H9 (cell line): ENCODE data around the gene XK. TPM values are rescaled to one million over a fixed set of nuclear protein-coding genes. Genes with fewer than 3 reads are reported as not detected.

Source experiments
- DNase-seq: peaks from one replicate; pipeline ENCODE4 v3.0.0-alpha.2; 2017
- H2AFZ ChIP-seq: one replicate; pipeline ENCODE4 v1.6.1; 2013; ENCODE audit warnings: mild to moderate bottlenecking, low read length, control low read depth, moderate library complexity
- H2AK5ac ChIP-seq: 2 replicates; pipeline ENCODE4 v1.6.1; 2013; ENCODE audit warnings: low read length, control low read depth, mixed read lengths; ENCODE audit not compliant: insufficient read length
- H2BK120ac ChIP-seq: one replicate; pipeline ENCODE4 v1.6.1; 2013; ENCODE audit warnings: low read depth, mild to moderate bottlenecking, low read length, control low read depth, inconsistent platforms; ENCODE audit not compliant: poor library complexity, severe bottlenecking
- H2BK12ac ChIP-seq: 2 replicates; pipeline ENCODE4 v1.6.1; 2013; ENCODE audit warnings: low read length, control low read depth, mixed read lengths, low read depth; ENCODE audit not compliant: insufficient read length
- H2BK15ac ChIP-seq: 2 replicates; pipeline ENCODE4 v1.6.1; 2013; ENCODE audit warnings: low read depth, low read length, control low read depth
- H2BK20ac ChIP-seq: one replicate; pipeline ENCODE4 v1.6.1; 2013; ENCODE audit warnings: low read depth, mild to moderate bottlenecking, low read length, control low read depth, inconsistent platforms; ENCODE audit not compliant: poor library complexity, severe bottlenecking
- H2BK5ac ChIP-seq: 2 replicates; pipeline ENCODE4 v1.6.1; 2013; ENCODE audit warnings: low read length, control low read depth, mixed read lengths; ENCODE audit not compliant: insufficient read length
- H3K14ac ChIP-seq: 2 replicates; pipeline ENCODE4 v1.6.1; 2013; ENCODE audit warnings: low read length, control low read depth; ENCODE audit not compliant: insufficient read depth
- H3K18ac ChIP-seq: 2 replicates; pipeline ENCODE4 v1.6.1; 2013; ENCODE audit warnings: low read depth, mild to moderate bottlenecking, mixed read lengths, low read length, control low read depth; ENCODE audit not compliant: insufficient read length
- H3K23ac ChIP-seq: 2 replicates; pipeline ENCODE4 v1.6.1; 2013; ENCODE audit warnings: low read length, control low read depth, mixed read lengths, low read depth; ENCODE audit not compliant: insufficient read length
- H3K23me2 ChIP-seq: 2 replicates; pipeline ENCODE4 v1.6.1; 2013; ENCODE audit warnings: low read depth, mild to moderate bottlenecking, mixed read lengths, low read length, control low read depth; ENCODE audit not compliant: insufficient read length, poor library complexity, severe bottlenecking
- H3K27ac ChIP-seq: 2 replicates; pipeline ENCODE4 v1.5.1; 2013; ENCODE audit warnings: low read length, control low read depth, mixed read lengths, low read depth; ENCODE audit not compliant: insufficient read length
- H3K27me3 ChIP-seq: 2 replicates; pipeline ENCODE4 v1.6.1; 2013; ENCODE audit warnings: low read length, control low read depth, inconsistent platforms; ENCODE audit not compliant: insufficient read depth
- H3K4ac ChIP-seq: 2 replicates; pipeline ENCODE4 v1.6.1; 2013; ENCODE audit warnings: low read depth, mild to moderate bottlenecking, control low read depth, inconsistent platforms, low read length, moderate library complexity
- H3K4me1 ChIP-seq: 2 replicates; pipeline ENCODE4 v1.6.1; 2013; ENCODE audit warnings: low read length, control low read depth, inconsistent platforms; ENCODE audit not compliant: insufficient read depth
- H3K4me2 ChIP-seq: 2 replicates; pipeline ENCODE4 v1.6.1; 2013; ENCODE audit warnings: low read length, control low read depth, mixed read lengths; ENCODE audit not compliant: insufficient read length, insufficient read depth
- H3K56ac ChIP-seq: 2 replicates; pipeline ENCODE4 v1.6.1; 2013; ENCODE audit warnings: low read depth, mild to moderate bottlenecking, mixed read lengths, low read length, control low read depth; ENCODE audit not compliant: insufficient read length
- H3K79me1 ChIP-seq: 2 replicates; pipeline ENCODE4 v1.6.1; 2013; ENCODE audit warnings: low read depth, mild to moderate bottlenecking, moderate library complexity, low read length, control low read depth, inconsistent platforms; ENCODE audit not compliant: insufficient read depth, poor library complexity, severe bottlenecking
- H3K79me2 ChIP-seq: 2 replicates; pipeline ENCODE4 v1.6.1; 2013; ENCODE audit warnings: low read length, control low read depth, inconsistent platforms; ENCODE audit not compliant: insufficient read depth
- H3K9ac ChIP-seq: 2 replicates; pipeline ENCODE4 v1.6.1; 2013; ENCODE audit warnings: low read length, control low read depth, mixed read lengths; ENCODE audit not compliant: insufficient read length; ENCODE audit errors: extremely low read depth
- H3K9me3 ChIP-seq: one replicate; pipeline ENCODE4 v1.6.1; 2013; ENCODE audit warnings: low read depth, low read length, inconsistent platforms; ENCODE audit not compliant: control insufficient read depth
- H3T11ph ChIP-seq: one replicate; pipeline ENCODE4 v1.6.1; 2013; ENCODE audit warnings: mild to moderate bottlenecking, low read length, control low read depth, inconsistent platforms
- H4K20me1 ChIP-seq: one replicate; pipeline ENCODE4 v1.6.1; 2013; ENCODE audit not compliant: control insufficient read depth, insufficient read length, insufficient read depth
- H4K5ac ChIP-seq: 2 replicates; pipeline ENCODE4 v1.6.1; 2013; ENCODE audit warnings: low read depth, mild to moderate bottlenecking, mixed read lengths, low read length, control low read depth; ENCODE audit not compliant: insufficient read length
- H4K8ac ChIP-seq: replicated peaks from 2 replicates; pipeline ENCODE4 v1.6.1; 2013; ENCODE audit warnings: low read length, control low read depth, mixed read lengths, low read depth; ENCODE audit not compliant: insufficient read length
- H4K91ac ChIP-seq: 2 replicates; pipeline ENCODE4 v1.6.1; 2013; ENCODE audit warnings: low read depth, mild to moderate bottlenecking, moderate library complexity, mixed read lengths, low read length, control low read depth; ENCODE audit not compliant: insufficient read length
- H3K27ac Mint-ChIP-seq, 3 experiments: 2 replicates in 2 of 3; 3 replicates in 1 of 3; pipeline ENCODE4 v1.8.0; 2020 to 2021; ENCODE audit warnings: mixed read lengths in 3 of 3, mild to moderate bottlenecking in 1 of 3, moderate library complexity in 1 of 3
- H3K27me3 Mint-ChIP-seq: 2 replicates; pipeline ENCODE4 v1.8.0; 2021; ENCODE audit warnings: low read depth, mild to moderate bottlenecking, moderate library complexity, mixed read lengths
- H3K36me3 Mint-ChIP-seq, 3 experiments: 2 replicates in 2 of 3; 3 replicates in 1 of 3; pipeline ENCODE4 v1.8.0; 2020 to 2021; ENCODE audit warnings: low read depth in 3 of 3, mixed read lengths in 3 of 3; ENCODE audit not compliant: insufficient read depth in 1 of 3
- H3K4me1 Mint-ChIP-seq, 2 experiments: 2 replicates each; pipeline ENCODE4 v1.8.0; 2020; ENCODE audit warnings: mixed read lengths in 2 of 2
- H3K4me3 Mint-ChIP-seq, 2 experiments: 2 replicates in 1 of 2; 3 replicates in 1 of 2; pipeline ENCODE4 v1.8.0; 2020 to 2021; ENCODE audit warnings: mild to moderate bottlenecking in 2 of 2, mixed read lengths in 2 of 2, moderate library complexity in 1 of 2
- H3K9me3 Mint-ChIP-seq, 2 experiments: 2 replicates in 1 of 2; 3 replicates in 1 of 2; pipeline ENCODE4 v1.8.0; 2020; ENCODE audit warnings: mild to moderate bottlenecking in 2 of 2, mixed read lengths in 2 of 2, moderate library complexity in 1 of 2
- WGBS: extraction: QIAGEN DNeasy Blood & Tissue Kit; methylation state at CpG from one replicate; pipeline ENCODE4 v1.1.7; 2013; ENCODE audit warnings: missing lambda C conversion rate, low lambda C conversion rate, mixed read lengths; ENCODE audit not compliant: insufficient read length; ENCODE audit errors: extremely low coverage; 5-methylcytosine and 5-hydroxymethylcytosine counted together
- total RNA-seq: library from RNA; stranded (reverse); gene quantifications from 2 replicates; pipeline ENCODE4 v1.2.1, GENCODE V29; 2021
- TF ChIP-seq, protein P1 (sequence below): fragments of 200-600 bp; sonication (generic); conservative IDR thresholded peaks from 3 replicates; pipeline ENCODE4 v1.8.0; 2021; ENCODE audit warnings: antibody characterized with exemption, mild to moderate bottlenecking

The XK gene
- total RNA-seq, 1 experiment from 2014 or later, result 0.85 TPM

DNA sequence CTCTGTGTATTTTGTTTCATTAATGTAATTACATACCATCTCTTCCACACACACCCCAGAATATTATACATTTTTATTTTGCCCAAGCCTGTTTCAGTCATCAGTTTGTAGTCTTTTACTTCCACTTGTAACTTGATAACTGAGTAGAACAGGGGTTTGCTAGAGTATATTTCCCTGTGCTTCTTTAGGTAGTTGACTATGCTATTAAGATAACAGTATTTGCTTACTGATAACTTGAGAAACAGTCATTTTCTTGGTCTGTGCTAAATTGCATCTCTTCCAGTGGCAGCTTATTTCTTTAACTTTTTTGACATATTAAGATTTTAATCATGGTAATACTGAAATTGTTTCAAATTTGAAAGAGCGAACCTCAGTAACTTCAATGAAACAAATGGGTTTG lies 7.0 kb upstream of the XK start:
- H2BK120ac ChIP-seq, result no peak overlapping the region
- H4K91ac ChIP-seq, result no peak overlapping the region
- no peaks in the 10 kb centered on the region for H3K79me1 ChIP-seq
- H2BK15ac ChIP-seq, result no peak overlapping the region
- Mint-ChIP-seq H3K27ac (no peak overlapping the region), H3K9me3 (peaks cover 35 to 43% of the 10 kb centered on the region in 2 experiments), H3K27me3 (no peaks in the 10 kb centered on the region), H3K4me3 (no peak overlapping the region), H3K4me1 (no peaks in the 10 kb centered on the region), H3K36me3 (no peaks in the 10 kb centered on the region)
- no peak overlapping the region for H3K23ac ChIP-seq
- no peak overlapping the region for H4K8ac ChIP-seq
- DNase-seq, result no peak
- no peak overlapping the region for H3K4ac ChIP-seq
- no peak overlapping the region for H2BK20ac ChIP-seq
- no peak overlapping the region for H3K18ac ChIP-seq
- no peak overlapping the region for H3K56ac ChIP-seq
- no peak overlapping the region for H2AFZ ChIP-seq
- no peak overlapping the region for H4K5ac ChIP-seq
- no peaks in the 10 kb centered on the region for H3K9me3 ChIP-seq
- H2AK5ac ChIP-seq, result no peak overlapping the region
- no peak overlapping the region for H2BK12ac ChIP-seq
- no peak overlapping the region for H3K14ac ChIP-seq
- no peaks in the 10 kb centered on the region for H3K79me2 ChIP-seq
- H3K27me3 ChIP-seq, result no peaks in the 10 kb centered on the region; the same call in 1 of the 2 replicates
- H2BK5ac ChIP-seq, result no peak overlapping the region
- H4K20me1 ChIP-seq, result no peaks in the 10 kb centered on the region
- no peak overlapping the region for H3K9ac ChIP-seq
- H3T11ph ChIP-seq, result no peak overlapping the region
- no peaks in the 10 kb centered on the region for H3K23me2 ChIP-seq
- no peak overlapping the region for H3K4me2 ChIP-seq
- TF ChIP-seq, protein P1, sequence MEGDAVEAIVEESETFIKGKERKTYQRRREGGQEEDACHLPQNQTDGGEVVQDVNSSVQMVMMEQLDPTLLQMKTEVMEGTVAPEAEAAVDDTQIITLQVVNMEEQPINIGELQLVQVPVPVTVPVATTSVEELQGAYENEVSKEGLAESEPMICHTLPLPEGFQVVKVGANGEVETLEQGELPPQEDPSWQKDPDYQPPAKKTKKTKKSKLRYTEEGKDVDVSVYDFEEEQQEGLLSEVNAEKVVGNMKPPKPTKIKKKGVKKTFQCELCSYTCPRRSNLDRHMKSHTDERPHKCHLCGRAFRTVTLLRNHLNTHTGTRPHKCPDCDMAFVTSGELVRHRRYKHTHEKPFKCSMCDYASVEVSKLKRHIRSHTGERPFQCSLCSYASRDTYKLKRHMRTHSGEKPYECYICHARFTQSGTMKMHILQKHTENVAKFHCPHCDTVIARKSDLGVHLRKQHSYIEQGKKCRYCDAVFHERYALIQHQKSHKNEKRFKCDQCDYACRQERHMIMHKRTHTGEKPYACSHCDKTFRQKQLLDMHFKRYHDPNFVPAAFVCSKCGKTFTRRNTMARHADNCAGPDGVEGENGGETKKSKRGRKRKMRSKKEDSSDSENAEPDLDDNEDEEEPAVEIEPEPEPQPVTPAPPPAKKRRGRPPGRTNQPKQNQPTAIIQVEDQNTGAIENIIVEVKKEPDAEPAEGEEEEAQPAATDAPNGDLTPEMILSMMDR, result no peak
- WGBS, result no CpG with 5 or more reads among the region's 1 CpG
- no peak overlapping the region for H3K27ac ChIP-seq
- H3K4me1 ChIP-seq, result no peaks in the 10 kb centered on the region
